NCI-H748 (cell line): ENCODE measurements around the gene F11.
"Not testable (repeated sequence)": the region's sequence is repeated elsewhere in the genome, so short reads cannot be mapped to it uniquely, and the experiment has no call there.

Experiments
- DNase-seq: peaks from one replicate; lab custom pipeline; 2025; ENCODE audit not compliant: unreplicated experiment; lab: John Stamatoyannopoulos, UW

Gene F11

DNA sequence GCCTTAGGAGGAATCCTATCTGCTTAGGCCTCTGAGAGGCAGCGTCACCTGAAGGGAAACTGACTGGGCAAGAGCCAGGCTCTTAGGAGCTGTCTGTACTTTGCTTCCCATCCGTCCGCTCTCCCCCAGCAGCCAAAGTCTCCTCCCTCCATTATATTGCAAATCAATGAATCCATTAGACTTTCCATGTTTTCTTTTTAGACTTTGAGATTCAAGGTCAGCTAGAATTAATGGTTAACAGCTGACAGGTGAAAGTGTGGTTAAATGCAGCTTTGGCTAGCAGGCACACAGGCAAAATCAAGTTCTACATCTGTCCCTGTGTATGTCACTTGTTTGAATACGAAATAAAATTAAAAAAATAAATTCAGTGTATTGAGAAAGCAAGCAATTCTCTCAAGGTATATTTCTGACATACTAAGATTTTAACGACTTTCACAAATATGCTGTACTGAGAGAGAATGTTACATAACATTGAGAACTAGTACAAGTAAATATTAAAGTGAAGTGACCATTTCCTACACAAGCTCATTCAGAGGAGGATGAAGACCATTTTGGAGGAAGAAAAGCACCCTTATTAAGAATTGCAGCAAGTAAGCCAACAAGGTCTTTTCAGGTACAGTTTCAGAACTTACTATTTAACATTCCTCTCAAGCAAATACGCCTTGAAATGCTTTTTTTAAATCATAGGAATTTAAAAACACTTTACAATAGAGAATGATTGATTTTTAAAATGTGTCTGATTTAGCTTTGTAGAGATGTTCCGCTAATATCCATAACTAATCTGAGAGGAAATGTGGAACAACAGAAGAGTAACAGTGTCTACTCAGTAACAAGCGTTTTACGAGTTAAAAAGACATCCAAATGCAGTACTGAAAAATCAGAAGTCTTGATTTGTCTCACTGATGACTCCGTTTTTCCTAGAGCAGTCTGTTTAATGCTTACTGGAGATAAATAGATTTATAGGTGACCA, at the start of gene F11:
Gene F11 (plus strand): TSS at position 507 of the 970 bp plus-strand sequence. CDS start 948 bp downstream, outside the sequence.
- no peak for DNase-seq

- peak; percentile 26 for DNase-seq
Observed at GRCh38 chr4:186216465-186217024, 49.4 kb upstream of the F11 start.

GRCh38 chr4:186217733-186218293, 48.2 kb upstream of the F11 start:
- DNase-seq, result no peak

GRCh38 chr4:186221624-186222023, 44.4 kb upstream of the F11 start:
- DNase-seq, result no peak

DNA sequence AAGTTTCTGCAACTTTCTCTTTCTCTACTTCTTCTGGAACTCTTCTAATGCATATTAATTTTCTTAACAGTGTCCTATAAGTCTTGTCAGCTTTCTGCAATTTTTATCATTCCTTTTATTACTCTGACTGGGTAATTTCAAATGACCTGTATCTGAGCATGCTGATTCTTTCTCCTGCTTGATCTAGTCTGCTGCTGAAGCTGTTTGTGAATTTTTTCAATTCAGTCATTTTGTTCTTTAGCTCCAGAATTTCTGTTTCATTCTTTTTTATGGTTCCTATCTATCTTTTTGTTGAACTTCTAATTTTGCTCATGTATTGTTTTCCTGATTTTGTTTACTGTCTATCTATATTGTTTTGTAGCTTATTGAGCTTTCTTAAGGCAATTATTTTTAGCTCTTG, 40.1 kb upstream of the F11 start:
- DNase-seq, result no peak

- no peak for DNase-seq
Observed at GRCh38 chr4:186226521-186227189, 39.3 kb upstream of the F11 start.

GRCh38 chr4:186227221-186227620, 38.8 kb upstream of the F11 start, which contains the start of gene KLKB1:
TSS of gene KLKB1 (plus strand) at chr4:186227507. CDS start at chr4:186228196, 689 bp downstream.
- peak; percentile 54 for DNase-seq

- DNase-seq, result no peak
Observed at GRCh38 chr4:186227744-186228513, 38.1 kb upstream of the F11 start.

DNA sequence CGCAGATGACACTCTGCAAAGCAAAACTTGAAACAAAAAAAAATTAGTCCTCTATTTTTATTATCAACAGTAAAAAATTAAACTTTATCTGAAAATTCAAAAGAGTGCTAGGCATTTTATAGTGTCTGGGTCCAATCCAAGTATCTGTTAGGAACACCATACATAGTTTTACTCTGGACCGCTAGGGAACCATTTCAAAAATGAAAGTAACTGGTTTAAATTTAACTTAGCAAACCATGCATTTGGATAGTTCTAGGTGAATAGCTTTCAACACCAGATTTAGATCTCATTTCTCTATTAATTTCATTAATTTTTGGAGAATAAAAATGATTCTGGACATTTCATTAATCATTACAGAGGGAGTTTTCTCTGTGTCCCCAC, 37.5 kb upstream of the F11 start:
- DNase-seq, result no peak

DNA sequence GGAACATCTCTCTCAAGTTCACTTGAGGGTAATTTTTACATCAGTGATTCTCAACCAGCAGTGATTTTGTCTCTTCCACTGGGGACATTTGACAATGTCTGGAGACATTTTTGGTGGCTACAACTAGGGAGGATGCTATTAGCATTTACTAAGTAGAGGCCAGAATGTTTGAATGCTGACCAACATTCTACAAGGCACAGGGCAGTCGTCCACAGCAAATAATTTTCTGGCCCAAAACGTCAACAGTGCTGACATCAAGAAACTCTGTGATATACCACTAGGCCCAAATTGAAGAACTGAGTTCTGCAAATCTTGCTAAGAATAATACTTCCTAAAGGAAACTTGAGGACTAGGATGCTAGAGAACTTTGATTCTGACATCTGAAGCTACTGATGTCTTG, 31.6 kb upstream of the F11 start:
- DNase-seq, result no peak

GRCh38 chr4:186236126-186236525, 29.9 kb upstream of the F11 start:
- no peak for DNase-seq

GRCh38 chr4:186240452-186240847, 25.5 kb upstream of the F11 start:
- no peak for DNase-seq

DNA sequence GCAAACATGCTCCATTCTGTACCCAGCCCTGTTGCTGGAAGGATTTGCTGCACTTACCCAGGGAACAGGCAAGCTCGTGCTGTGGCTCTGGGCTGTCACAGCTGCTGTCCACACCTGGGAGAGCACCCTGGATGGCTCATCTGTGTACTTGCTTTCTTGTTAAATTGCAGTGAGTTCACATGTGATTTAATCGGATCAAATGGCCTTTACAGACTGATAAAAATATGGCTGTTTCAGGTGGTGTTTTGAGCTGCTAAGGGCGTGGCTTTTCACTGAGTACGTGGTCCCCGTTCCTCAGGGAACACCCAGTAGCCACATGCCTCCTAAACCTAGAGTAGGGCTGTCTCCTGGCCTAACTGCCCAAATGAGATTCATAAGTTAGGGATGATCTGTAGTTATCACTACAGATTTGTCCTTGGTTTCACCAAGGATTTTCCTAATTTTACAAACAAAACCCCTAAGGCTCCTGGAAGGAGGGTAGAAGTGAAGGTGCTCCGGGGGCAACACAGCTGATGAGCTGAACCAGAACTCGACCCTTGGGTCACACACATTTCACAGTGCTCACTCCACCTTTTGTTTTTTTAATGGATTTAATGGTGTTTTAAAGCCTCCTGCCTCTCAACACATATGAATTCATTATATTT, 25.0 kb upstream of the F11 start:
- DNase-seq, result no peak

DNA sequence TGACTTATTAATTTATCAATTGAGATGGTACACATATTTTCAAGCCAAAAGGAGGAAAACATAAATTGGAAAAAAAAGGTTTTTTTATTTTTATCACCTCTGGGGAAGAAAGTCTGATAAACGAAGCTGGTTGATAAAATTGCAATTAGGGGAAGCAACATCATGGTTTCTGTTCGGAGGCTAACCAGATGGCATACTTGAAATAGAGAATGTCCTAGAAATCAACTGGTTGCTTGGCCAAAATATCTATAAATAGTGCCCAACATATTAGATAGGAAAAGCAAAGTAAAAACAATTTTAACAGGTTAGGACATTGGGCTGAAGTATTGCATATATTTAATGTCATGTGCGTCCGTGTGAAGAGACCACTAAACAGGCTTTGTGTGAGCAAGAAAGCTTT, 24.4 kb upstream of the F11 start:
- DNase-seq, result no peak

DNA sequence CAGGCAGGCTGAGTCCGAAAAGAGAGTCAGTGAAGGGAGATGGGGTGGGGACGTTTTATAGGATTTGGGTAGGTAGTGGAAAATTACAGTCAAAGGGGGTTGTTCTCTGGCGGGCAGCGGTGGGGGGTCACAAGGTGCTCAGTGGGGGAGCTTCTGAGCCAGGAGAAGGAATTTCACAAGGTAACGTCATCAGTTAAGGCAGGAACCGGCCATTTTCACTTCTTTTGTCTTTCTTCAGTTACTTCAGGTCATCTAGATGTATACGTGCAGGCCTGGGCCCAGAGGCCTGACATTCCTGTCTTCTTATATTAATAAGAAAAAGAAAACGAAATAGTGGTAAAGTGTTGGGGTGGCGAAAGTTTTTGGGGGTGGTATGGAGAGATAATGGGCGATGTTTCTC, 24.0 kb upstream of the F11 start:
- not testable (repeated sequence) for DNase-seq

- DNase-seq, result no peak
Observed at GRCh38 chr4:186243331-186243730, 22.7 kb upstream of the F11 start.

GRCh38 chr4:186244835-186245234, 21.2 kb upstream of the F11 start:
- DNase-seq, result no peak

GRCh38 chr4:186247062-186247752, 18.8 kb upstream of the F11 start:
- not testable (repeated sequence) for DNase-seq

DNA sequence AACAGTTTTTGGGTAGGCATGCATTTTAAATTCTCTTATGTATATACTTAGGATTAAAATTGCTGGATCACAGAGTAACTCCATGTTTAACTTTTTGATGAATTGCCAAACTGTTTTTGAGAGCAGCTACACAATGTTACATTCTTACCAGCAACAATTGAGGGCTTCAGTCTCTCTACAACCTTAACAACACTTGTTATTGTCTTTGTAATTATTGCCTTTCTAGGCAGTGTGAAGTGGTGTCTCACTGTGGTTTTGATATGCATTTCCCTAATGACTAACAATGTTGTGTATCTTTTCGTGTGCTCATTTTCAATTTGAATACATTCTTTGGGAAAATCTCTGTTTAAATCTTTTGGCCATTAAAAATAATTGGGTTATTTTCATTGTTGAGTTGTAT, 17.3 kb upstream of the F11 start:
- DNase-seq, result no peak
